ENCODE results near the gene ZC3H11A.
A peak's percentile ranks its signal among the peaks of the same experiment; 100 is the strongest.
"Not testable (repeated sequence)": the region's sequence is repeated elsewhere in the genome, so short reads cannot be mapped to it uniquely, and the experiment has no call there.

ZC3H11A gene

GRCh38 chr1:203792486-203792885 is 2.9 kb upstream of the ZC3H11A start:
- Histone ChIP-seq H3K9me3 (ENCODE audit: control insufficient read depth, low read length) (no peaks in the 10 kb centered on the region), H3K36me3 (ENCODE audit: control insufficient read depth, insufficient read depth, low read length) (no peaks in the 10 kb centered on the region), H3K4me1 (ENCODE audit: control insufficient read depth, insufficient read depth, low read length) (no peaks in the 10 kb centered on the region), H3K27me3 (ENCODE audit: control insufficient read depth, insufficient read depth, low read length) (no peaks in the 10 kb centered on the region), H3K9ac (ENCODE audit: low read length) (no peak overlapping the region), H3K4me3 (ENCODE audit: low read length) (no peak overlapping the region)

GRCh38 chr1:203793561-203793960 is 1.9 kb upstream of the ZC3H11A start:
- not testable (repeated sequence) for H3K9ac ChIP-seq (ENCODE audit: low read length); H3K9me3 ChIP-seq (ENCODE audit: control insufficient read depth, low read length); H3K4me1 ChIP-seq (ENCODE audit: control insufficient read depth, insufficient read depth, low read length); H3K36me3 ChIP-seq (ENCODE audit: control insufficient read depth, insufficient read depth, low read length); H3K27me3 ChIP-seq (ENCODE audit: control insufficient read depth, insufficient read depth, low read length); H3K4me3 ChIP-seq (ENCODE audit: low read length)

GRCh38 chr1:203794764-203795440 is 521 bp upstream of the ZC3H11A start:
- H3K9me3 ChIP-seq (ENCODE audit: control insufficient read depth, low read length), result no peaks in the 10 kb centered on the region
- H3K9ac ChIP-seq (ENCODE audit: low read length), result peak overlapping the region; percentile 87
- H3K27me3 ChIP-seq (ENCODE audit: control insufficient read depth, insufficient read depth, low read length), result no peaks in the 10 kb centered on the region
- H3K4me3 ChIP-seq (ENCODE audit: low read length), result peak overlapping the region; percentile 87
- no peaks in the 10 kb centered on the region for H3K4me1 ChIP-seq (ENCODE audit: control insufficient read depth, insufficient read depth, low read length)
- no peaks in the 10 kb centered on the region for H3K36me3 ChIP-seq (ENCODE audit: control insufficient read depth, insufficient read depth, low read length)

- Histone ChIP-seq H3K36me3 (ENCODE audit: control insufficient read depth, insufficient read depth, low read length) (no peaks in the 10 kb centered on the region), H3K9me3 (ENCODE audit: control insufficient read depth, low read length) (no peaks in the 10 kb centered on the region), H3K27me3 (ENCODE audit: control insufficient read depth, insufficient read depth, low read length) (no peaks in the 10 kb centered on the region), H3K4me1 (ENCODE audit: control insufficient read depth, insufficient read depth, low read length) (no peaks in the 10 kb centered on the region), H3K4me3 (ENCODE audit: low read length) (peak overlapping the region; percentile 87), H3K9ac (ENCODE audit: low read length) (peak overlapping the region; percentile 87)
These were observed 798 bp downstream of the ZC3H11A start for GRCh38 chr1:203796236-203796605.

GRCh38 chr1:203797216-203797615 is 1.8 kb downstream of the ZC3H11A start:
- Histone ChIP-seq H3K4me1 (ENCODE audit: control insufficient read depth, insufficient read depth, low read length) (no peaks in the 10 kb centered on the region), H3K9me3 (ENCODE audit: control insufficient read depth, low read length) (no peaks in the 10 kb centered on the region), H3K36me3 (ENCODE audit: control insufficient read depth, insufficient read depth, low read length) (no peaks in the 10 kb centered on the region), H3K9ac (ENCODE audit: low read length) (no peak overlapping the region), H3K27me3 (ENCODE audit: control insufficient read depth, insufficient read depth, low read length) (no peaks in the 10 kb centered on the region), H3K4me3 (ENCODE audit: low read length) (no peak overlapping the region)

- Histone ChIP-seq H3K27me3 (ENCODE audit: control insufficient read depth, insufficient read depth, low read length) (no peaks in the 10 kb centered on the region), H3K4me3 (ENCODE audit: low read length) (no peak overlapping the region), H3K4me1 (ENCODE audit: control insufficient read depth, insufficient read depth, low read length) (no peaks in the 10 kb centered on the region), H3K9ac (ENCODE audit: low read length) (no peak overlapping the region), H3K36me3 (ENCODE audit: control insufficient read depth, insufficient read depth, low read length) (no peaks in the 10 kb centered on the region), H3K9me3 (ENCODE audit: control insufficient read depth, low read length) (no peaks in the 10 kb centered on the region)
These were observed 2.7 kb downstream of the ZC3H11A start for GRCh38 chr1:203797948-203798655.

GRCh38 chr1:203799157-203799556 is 3.7 kb downstream of the ZC3H11A start:
- Histone ChIP-seq H3K4me1 (ENCODE audit: control insufficient read depth, insufficient read depth, low read length) (no peaks in the 10 kb centered on the region), H3K27me3 (ENCODE audit: control insufficient read depth, insufficient read depth, low read length) (no peaks in the 10 kb centered on the region), H3K9ac (ENCODE audit: low read length) (no peak overlapping the region)

GRCh38 chr1:203799971-203800370 is 4.5 kb downstream of the ZC3H11A start:
- H3K4me1 ChIP-seq (ENCODE audit: control insufficient read depth, insufficient read depth, low read length), result no peaks in the 10 kb centered on the region
- H3K4me3 ChIP-seq (ENCODE audit: low read length), result no peak overlapping the region
- H3K36me3 ChIP-seq (ENCODE audit: control insufficient read depth, insufficient read depth, low read length), result no peaks in the 10 kb centered on the region
- H3K27me3 ChIP-seq (ENCODE audit: control insufficient read depth, insufficient read depth, low read length), result no peaks in the 10 kb centered on the region
- H3K9ac ChIP-seq (ENCODE audit: low read length), result no peak overlapping the region
- H3K9me3 ChIP-seq (ENCODE audit: control insufficient read depth, low read length), result no peaks in the 10 kb centered on the region

More at GRCh38 chr1:203799157-203799556, 3.7 kb downstream of the ZC3H11A start:
- H3K36me3 ChIP-seq (ENCODE audit: control insufficient read depth, insufficient read depth, low read length), result no peaks in the 10 kb centered on the region
- H3K4me3 ChIP-seq (ENCODE audit: low read length), result no peak overlapping the region
- H3K9me3 ChIP-seq (ENCODE audit: control insufficient read depth, low read length), result no peaks in the 10 kb centered on the region

GRCh38 chr1:203805689-203806088 is 10.3 kb downstream of the ZC3H11A start:
- no peak overlapping the region for H3K9ac ChIP-seq (ENCODE audit: low read length)
- no peaks in the 10 kb centered on the region for H3K4me1 ChIP-seq (ENCODE audit: control insufficient read depth, insufficient read depth, low read length)
- no peaks in the 10 kb centered on the region for H3K27me3 ChIP-seq (ENCODE audit: control insufficient read depth, insufficient read depth, low read length)
- no peaks in the 10 kb centered on the region for H3K9me3 ChIP-seq (ENCODE audit: control insufficient read depth, low read length)
- H3K36me3 ChIP-seq (ENCODE audit: control insufficient read depth, insufficient read depth, low read length), result peaks cover 3% of the 10 kb centered on the region
- no peak overlapping the region for H3K4me3 ChIP-seq (ENCODE audit: low read length)

GRCh38 chr1:203807196-203807595 is 11.8 kb downstream of the ZC3H11A start:
- Histone ChIP-seq H3K9ac (ENCODE audit: low read length) (no peak overlapping the region), H3K9me3 (ENCODE audit: control insufficient read depth, low read length) (no peaks in the 10 kb centered on the region), H3K36me3 (ENCODE audit: control insufficient read depth, insufficient read depth, low read length) (peaks cover 3% of the 10 kb centered on the region), H3K27me3 (ENCODE audit: control insufficient read depth, insufficient read depth, low read length) (no peaks in the 10 kb centered on the region), H3K4me3 (ENCODE audit: low read length) (no peak overlapping the region), H3K4me1 (ENCODE audit: control insufficient read depth, insufficient read depth, low read length) (no peaks in the 10 kb centered on the region)

- H3K4me3 ChIP-seq (ENCODE audit: low read length), result no peak overlapping the region
- H3K9ac ChIP-seq (ENCODE audit: low read length), result no peak overlapping the region
- H3K9me3 ChIP-seq (ENCODE audit: control insufficient read depth, low read length), result no peaks in the 10 kb centered on the region
- H3K4me1 ChIP-seq (ENCODE audit: control insufficient read depth, insufficient read depth, low read length), result no peaks in the 10 kb centered on the region
- no peaks in the 10 kb centered on the region for H3K27me3 ChIP-seq (ENCODE audit: control insufficient read depth, insufficient read depth, low read length)
- no peaks in the 10 kb centered on the region for H3K36me3 ChIP-seq (ENCODE audit: control insufficient read depth, insufficient read depth, low read length)
These were observed 18.3 kb downstream of the ZC3H11A start for GRCh38 chr1:203813581-203814341.

- Histone ChIP-seq H3K9ac (ENCODE audit: low read length) (no peak overlapping the region), H3K4me1 (ENCODE audit: control insufficient read depth, insufficient read depth, low read length) (no peaks in the 10 kb centered on the region), H3K27me3 (ENCODE audit: control insufficient read depth, insufficient read depth, low read length) (no peaks in the 10 kb centered on the region), H3K36me3 (ENCODE audit: control insufficient read depth, insufficient read depth, low read length) (no peaks in the 10 kb centered on the region), H3K9me3 (ENCODE audit: control insufficient read depth, low read length) (no peaks in the 10 kb centered on the region), H3K4me3 (ENCODE audit: low read length) (no peak overlapping the region)
These were observed 23.0 kb downstream of the ZC3H11A start for GRCh38 chr1:203818399-203818798.

Data from mucosa of stomach (tissue), 1 donor.